H9 (cell line): Measurements from ENCODE around the gene TMEM235. TPM values are rescaled to one million over a fixed set of nuclear protein-coding genes. Genes with fewer than 3 reads are reported as not detected.

Source experiments
- DNase-seq: peaks from one replicate; pipeline ENCODE4 v3.0.0-alpha.2; 2017
- H2AFZ ChIP-seq: one replicate; pipeline ENCODE4 v1.6.1; 2013; ENCODE audit warnings: mild to moderate bottlenecking, low read length, control low read depth, moderate library complexity
- H2AK5ac ChIP-seq: 2 replicates; pipeline ENCODE4 v1.6.1; 2013; ENCODE audit warnings: low read length, control low read depth, mixed read lengths; ENCODE audit not compliant: insufficient read length
- H2BK120ac ChIP-seq: one replicate; pipeline ENCODE4 v1.6.1; 2013; ENCODE audit warnings: low read depth, mild to moderate bottlenecking, low read length, control low read depth, inconsistent platforms; ENCODE audit not compliant: poor library complexity, severe bottlenecking
- H2BK12ac ChIP-seq: 2 replicates; pipeline ENCODE4 v1.6.1; 2013; ENCODE audit warnings: low read length, control low read depth, mixed read lengths, low read depth; ENCODE audit not compliant: insufficient read length
- H2BK15ac ChIP-seq: 2 replicates; pipeline ENCODE4 v1.6.1; 2013; ENCODE audit warnings: low read depth, low read length, control low read depth
- H2BK20ac ChIP-seq: one replicate; pipeline ENCODE4 v1.6.1; 2013; ENCODE audit warnings: low read depth, mild to moderate bottlenecking, low read length, control low read depth, inconsistent platforms; ENCODE audit not compliant: poor library complexity, severe bottlenecking
- H2BK5ac ChIP-seq: 2 replicates; pipeline ENCODE4 v1.6.1; 2013; ENCODE audit warnings: low read length, control low read depth, mixed read lengths; ENCODE audit not compliant: insufficient read length
- H3K14ac ChIP-seq: 2 replicates; pipeline ENCODE4 v1.6.1; 2013; ENCODE audit warnings: low read length, control low read depth; ENCODE audit not compliant: insufficient read depth
- H3K18ac ChIP-seq: 2 replicates; pipeline ENCODE4 v1.6.1; 2013; ENCODE audit warnings: low read depth, mild to moderate bottlenecking, mixed read lengths, low read length, control low read depth; ENCODE audit not compliant: insufficient read length
- H3K23ac ChIP-seq: 2 replicates; pipeline ENCODE4 v1.6.1; 2013; ENCODE audit warnings: low read length, control low read depth, mixed read lengths, low read depth; ENCODE audit not compliant: insufficient read length
- H3K23me2 ChIP-seq: 2 replicates; pipeline ENCODE4 v1.6.1; 2013; ENCODE audit warnings: low read depth, mild to moderate bottlenecking, mixed read lengths, low read length, control low read depth; ENCODE audit not compliant: insufficient read length, poor library complexity, severe bottlenecking
- H3K27ac ChIP-seq: 2 replicates; pipeline ENCODE4 v1.5.1; 2013; ENCODE audit warnings: low read length, control low read depth, mixed read lengths, low read depth; ENCODE audit not compliant: insufficient read length
- H3K27me3 ChIP-seq: 2 replicates; pipeline ENCODE4 v1.6.1; 2013; ENCODE audit warnings: low read length, control low read depth, inconsistent platforms; ENCODE audit not compliant: insufficient read depth
- H3K4ac ChIP-seq: 2 replicates; pipeline ENCODE4 v1.6.1; 2013; ENCODE audit warnings: low read depth, mild to moderate bottlenecking, control low read depth, inconsistent platforms, low read length, moderate library complexity
- H3K4me1 ChIP-seq: 2 replicates; pipeline ENCODE4 v1.6.1; 2013; ENCODE audit warnings: low read length, control low read depth, inconsistent platforms; ENCODE audit not compliant: insufficient read depth
- H3K4me2 ChIP-seq: 2 replicates; pipeline ENCODE4 v1.6.1; 2013; ENCODE audit warnings: low read length, control low read depth, mixed read lengths; ENCODE audit not compliant: insufficient read length, insufficient read depth
- H3K56ac ChIP-seq: 2 replicates; pipeline ENCODE4 v1.6.1; 2013; ENCODE audit warnings: low read depth, mild to moderate bottlenecking, mixed read lengths, low read length, control low read depth; ENCODE audit not compliant: insufficient read length
- H3K79me1 ChIP-seq: 2 replicates; pipeline ENCODE4 v1.6.1; 2013; ENCODE audit warnings: low read depth, mild to moderate bottlenecking, moderate library complexity, low read length, control low read depth, inconsistent platforms; ENCODE audit not compliant: insufficient read depth, poor library complexity, severe bottlenecking
- H3K79me2 ChIP-seq: 2 replicates; pipeline ENCODE4 v1.6.1; 2013; ENCODE audit warnings: low read length, control low read depth, inconsistent platforms; ENCODE audit not compliant: insufficient read depth
- H3K9ac ChIP-seq: 2 replicates; pipeline ENCODE4 v1.6.1; 2013; ENCODE audit warnings: low read length, control low read depth, mixed read lengths; ENCODE audit not compliant: insufficient read length; ENCODE audit errors: extremely low read depth
- H3K9me3 ChIP-seq: one replicate; pipeline ENCODE4 v1.6.1; 2013; ENCODE audit warnings: low read depth, low read length, inconsistent platforms; ENCODE audit not compliant: control insufficient read depth
- H3T11ph ChIP-seq: one replicate; pipeline ENCODE4 v1.6.1; 2013; ENCODE audit warnings: mild to moderate bottlenecking, low read length, control low read depth, inconsistent platforms
- H4K20me1 ChIP-seq: one replicate; pipeline ENCODE4 v1.6.1; 2013; ENCODE audit not compliant: control insufficient read depth, insufficient read length, insufficient read depth
- H4K5ac ChIP-seq: 2 replicates; pipeline ENCODE4 v1.6.1; 2013; ENCODE audit warnings: low read depth, mild to moderate bottlenecking, mixed read lengths, low read length, control low read depth; ENCODE audit not compliant: insufficient read length
- H4K8ac ChIP-seq: replicated peaks from 2 replicates; pipeline ENCODE4 v1.6.1; 2013; ENCODE audit warnings: low read length, control low read depth, mixed read lengths, low read depth; ENCODE audit not compliant: insufficient read length
- H4K91ac ChIP-seq: 2 replicates; pipeline ENCODE4 v1.6.1; 2013; ENCODE audit warnings: low read depth, mild to moderate bottlenecking, moderate library complexity, mixed read lengths, low read length, control low read depth; ENCODE audit not compliant: insufficient read length
- H3K27ac Mint-ChIP-seq, 3 experiments: 2 replicates in 2 of 3; 3 replicates in 1 of 3; pipeline ENCODE4 v1.8.0; 2020 to 2021; ENCODE audit warnings: mixed read lengths in 3 of 3, mild to moderate bottlenecking in 1 of 3, moderate library complexity in 1 of 3
- H3K27me3 Mint-ChIP-seq: 2 replicates; pipeline ENCODE4 v1.8.0; 2021; ENCODE audit warnings: low read depth, mild to moderate bottlenecking, moderate library complexity, mixed read lengths
- H3K36me3 Mint-ChIP-seq, 3 experiments: 2 replicates in 2 of 3; 3 replicates in 1 of 3; pipeline ENCODE4 v1.8.0; 2020 to 2021; ENCODE audit warnings: low read depth in 3 of 3, mixed read lengths in 3 of 3; ENCODE audit not compliant: insufficient read depth in 1 of 3
- H3K4me1 Mint-ChIP-seq, 2 experiments: 2 replicates each; pipeline ENCODE4 v1.8.0; 2020; ENCODE audit warnings: mixed read lengths in 2 of 2
- H3K4me3 Mint-ChIP-seq, 2 experiments: 2 replicates in 1 of 2; 3 replicates in 1 of 2; pipeline ENCODE4 v1.8.0; 2020 to 2021; ENCODE audit warnings: mild to moderate bottlenecking in 2 of 2, mixed read lengths in 2 of 2, moderate library complexity in 1 of 2
- H3K9me3 Mint-ChIP-seq, 2 experiments: 2 replicates in 1 of 2; 3 replicates in 1 of 2; pipeline ENCODE4 v1.8.0; 2020; ENCODE audit warnings: mild to moderate bottlenecking in 2 of 2, mixed read lengths in 2 of 2, moderate library complexity in 1 of 2
- CTCF ChIP-seq: fragments of 200-600 bp; sonication (generic); conservative IDR thresholded peaks from 3 replicates; pipeline ENCODE4 v1.8.0; 2021; ENCODE audit warnings: antibody characterized with exemption, mild to moderate bottlenecking
- WGBS: extraction: QIAGEN DNeasy Blood & Tissue Kit; methylation state at CpG from one replicate; pipeline ENCODE4 v1.1.7; 2013; ENCODE audit warnings: missing lambda C conversion rate, low lambda C conversion rate, mixed read lengths; ENCODE audit not compliant: insufficient read length; ENCODE audit errors: extremely low coverage; 5-methylcytosine and 5-hydroxymethylcytosine counted together
- total RNA-seq: library from RNA; stranded (reverse); gene quantifications from 2 replicates; pipeline ENCODE4 v1.2.1, GENCODE V29; 2021

TMEM235 gene
- total RNA-seq, 1 experiment from 2014 or later = 0.28 TPM

- peaks cover 8% of the 10 kb centered on the region for H3K27me3 Mint-ChIP-seq
- H3K9me3 Mint-ChIP-seq = peaks cover 0 to 2% of the 10 kb centered on the region in 2 experiments; a peak in 1 of 5 replicates
- no peak overlapping the region for H3K4me3 Mint-ChIP-seq
These were observed 22.9 kb upstream of the TMEM235 start for GRCh38 chr17:78208486-78208885.

More at GRCh38 chr17:78208486-78208885, 22.9 kb upstream of the TMEM235 start:
- no peak overlapping the region for H3K23ac ChIP-seq
- H2BK15ac ChIP-seq = no peak overlapping the region
- no peaks in the 10 kb centered on the region for H4K20me1 ChIP-seq
- H3K79me1 ChIP-seq = no peaks in the 10 kb centered on the region
- no peak overlapping the region for H3K14ac ChIP-seq
- TF ChIP-seq CTCF = no peak
- H3K9me3 ChIP-seq = no peaks in the 10 kb centered on the region
- no peaks in the 10 kb centered on the region for H3K27me3 ChIP-seq
- no peak for DNase-seq
- H4K91ac ChIP-seq = no peak overlapping the region
- H3K56ac ChIP-seq = no peak overlapping the region
- no peak overlapping the region for H3K9ac ChIP-seq
- no peak overlapping the region for H2AK5ac ChIP-seq
- H2BK5ac ChIP-seq = no peak overlapping the region
- no peak overlapping the region for H2BK12ac ChIP-seq
- no peak overlapping the region for H3T11ph ChIP-seq
- no peak overlapping the region for H2BK20ac ChIP-seq
- H3K27ac ChIP-seq = no peak overlapping the region
- no peak overlapping the region for H3K4ac ChIP-seq
- no peaks in the 10 kb centered on the region for H3K4me1 ChIP-seq
- Mint-ChIP-seq H3K27ac (no peak overlapping the region), H3K36me3 (peaks cover 5 to 31% (median 18%) of the 10 kb centered on the region in 3 experiments; a peak in 6 of 7 replicates), H3K4me1 (no peaks in the 10 kb centered on the region)
- H4K8ac ChIP-seq = no peak overlapping the region
- no peak overlapping the region for H3K4me2 ChIP-seq
- no peak overlapping the region for H4K5ac ChIP-seq
- no peaks in the 10 kb centered on the region for H3K79me2 ChIP-seq
- H2BK120ac ChIP-seq = no peak overlapping the region
- no peak overlapping the region for H3K18ac ChIP-seq
- H2AFZ ChIP-seq = no peak overlapping the region
- no CpG with 5 or more reads among the region's 3 CpGs for WGBS
- H3K23me2 ChIP-seq = no peaks in the 10 kb centered on the region
